Fibroblast of skin of right quadriceps (primary cell): ENCODE results near the gene NEBL.
A peak's percentile ranks its signal among the peaks of the same experiment; 100 is the strongest.

Experiments
- DNase-seq: peaks from one replicate; pipeline ENCODE4 v3.0.0-alpha.2; 2013

NEBL gene

GRCh38 chr10:20903635-20904390, 6.7 kb upstream of the NEBL start:
- no peak for DNase-seq

GRCh38 chr10:20901110-20901509, 4.0 kb upstream of the NEBL start:
- no peak for DNase-seq

GRCh38 chr10:20898866-20899535, 1.9 kb upstream of the NEBL start:
- DNase-seq, result peak; percentile 59

- DNase-seq, result no peak
Observed at GRCh38 chr10:20893297-20893696, 3.8 kb downstream of the NEBL start.

GRCh38 chr10:20892796-20893195, 4.3 kb downstream of the NEBL start:
- DNase-seq, result no peak

- no peak for DNase-seq
Observed at GRCh38 chr10:20892011-20892585, 5.0 kb downstream of the NEBL start.

GRCh38 chr10:20891338-20891714, 5.8 kb downstream of the NEBL start:
- DNase-seq, result peak; percentile 79

GRCh38 chr10:20890491-20891337, 6.4 kb downstream of the NEBL start:
- DNase-seq, result peak; percentile 72

- no peak for DNase-seq
Observed at GRCh38 chr10:20890009-20890408, 7.1 kb downstream of the NEBL start.

GRCh38 chr10:20888620-20889330, 8.3 kb downstream of the NEBL start:
- no peak for DNase-seq

GRCh38 chr10:20887706-20888555, 9.2 kb downstream of the NEBL start:
- no peak for DNase-seq

- no peak for DNase-seq
Observed at GRCh38 chr10:20885678-20886077, 11.4 kb downstream of the NEBL start.

GRCh38 chr10:20883552-20883951, 13.6 kb downstream of the NEBL start:
- DNase-seq, result no peak

- no peak for DNase-seq
Observed at GRCh38 chr10:20882091-20882490, 15.0 kb downstream of the NEBL start.

GRCh38 chr10:20879136-20879535, 18.0 kb downstream of the NEBL start:
- no peak for DNase-seq

- peak; percentile 41 for DNase-seq
Observed at GRCh38 chr10:20877986-20878983, 18.8 kb downstream of the NEBL start.

- DNase-seq, result no peak
Observed at GRCh38 chr10:20877554-20877953, 19.6 kb downstream of the NEBL start.

GRCh38 chr10:20874261-20874660, 22.9 kb downstream of the NEBL start:
- DNase-seq, result no peak

- no peak for DNase-seq
Observed at GRCh38 chr10:20871970-20872369, 25.1 kb downstream of the NEBL start.

GRCh38 chr10:20870834-20871233, 26.3 kb downstream of the NEBL start:
- DNase-seq, result no peak
